ENCODE data around the gene ING5. TPM values are rescaled to one million over a fixed set of nuclear protein-coding genes. Genes with fewer than 3 reads are reported as not detected.

Gene ING5
- total RNA-seq, 1 experiment from 2014 or later = 45.9 TPM

GRCh38 chr2:241734467-241735208 lies 32.8 kb downstream of the ING5 start, which contains the start of gene D2HGDH:
Gene D2HGDH, plus strand, starts transcription at chr2:241734630. Its CDS starts 595 bp downstream, at chr2:241735225.
- intact Hi-C loops (cut with micrococcal nuclease) = loop anchor here (2.0 to 5.0 kb wide), 4 partner anchors 34 to 187 kb away; partner anchors contain the start of gene DTYMK
- H3K36me3 ChIP-seq (ENCODE audit: control insufficient read depth in 1 of 2, insufficient read depth in 2 of 2, low read length in 2 of 2) = no peaks in the 10 kb centered on the region
- no peak within 1 kb of the TSS for H2AFZ ChIP-seq (ENCODE audit: low read depth, low read length, poor library complexity, severe bottlenecking)
- ChIA-PET CTCF (interaction anchor here (1.3 kb wide), 2 partner anchors 33 to 142 kb away, joined by 4 to 5 read pairs; partner anchors contain the start of gene ING5), RAD21 (ENCODE audit: low non-redundant PET in 1 of 2, low total read pairs in 2 of 2, uncharacterized antibody in 2 of 2, unreplicated experiment in 2 of 2) (interaction anchor here in 1 of 2 experiments (0.9 kb wide), 1 partner anchor 34 kb away, joined by 6 read pairs; no protein-coding TSS in a partner anchor), POLR2A (interaction anchor here (0.5 to 1.7 kb wide), 3 partner anchors 25 to 87 kb away, joined by 3 to 5 read pairs (median 5); partner anchors contain the start of gene ING5)
- H4K20me1 ChIP-seq (ENCODE audit: insufficient read depth) = no peaks in the 10 kb centered on the region
- no peaks in the 10 kb centered on the region for H3K9me2 ChIP-seq (ENCODE audit: insufficient read depth)
- H3K27me3 ChIP-seq (ENCODE audit: insufficient read depth, low read length) = no peaks in the 10 kb centered on the region
- no peaks in the 10 kb centered on the region; the same call in 1 of the 2 replicates for H3K79me2 ChIP-seq (ENCODE audit: insufficient read depth, low read length)
- H3K9ac ChIP-seq (ENCODE audit: low read length) = peak within 1 kb of the TSS; percentile 88
- H3K9me3 ChIP-seq (ENCODE audit: control insufficient read depth in 1 of 2, insufficient read depth in 1 of 2, low read depth in 1 of 2, low read length in 2 of 2) = peaks cover 0 to 3% of the 10 kb centered on the region in 2 experiments; a peak in 1 of 4 replicates
- peak; percentile 90 for ATAC-seq
- peak within 1 kb of the TSS; percentile 74 to 85 for H3K4me3 ChIP-seq (replicated peaks in 1 of 2; ENCODE audit: low read depth in 1 of 2, low read length in 2 of 2)
- peak within 1 kb of the TSS; percentile 99 for H3K27ac ChIP-seq (ENCODE audit: low read depth, low read length)
- H3K4me1 ChIP-seq (ENCODE audit: control insufficient read depth in 1 of 2, insufficient read depth in 2 of 2, low read length in 2 of 2) = peaks cover 13 to 26% of the 10 kb centered on the region in 2 experiments; a peak in 2 of 4 replicates
- H3K4me2 ChIP-seq (ENCODE audit: low read length) = peak within 1 kb of the TSS; percentile 85
- TF ChIP-seq ELF1 (IDR thresholded peaks at IDR 0.05; ENCODE audit: borderline replicate concordance, low read depth) = no peak
- no peak for TF ChIP-seq SRF (IDR thresholded peaks at IDR 0.05; ENCODE audit: low read depth)
- no peak for TF ChIP-seq CBX3 (IDR thresholded peaks at IDR 0.05; ENCODE audit: low read depth)
- no peak for TF ChIP-seq ATF3 (IDR thresholded peaks at IDR 0.05)
- peak; percentile 81; the same call in 1 of the 2 replicates for TF ChIP-seq ZFX (IDR thresholded peaks at IDR 0.05)
- peak; percentile 95 for TF ChIP-seq POLR2AphosphoS5 (IDR thresholded peaks at IDR 0.05; ENCODE audit: low read depth, low read length)
- TF ChIP-seq POLR2A (IDR thresholded peaks at IDR 0.05; ENCODE audit: borderline replicate concordance, extremely low read depth, insufficient read depth, insufficient read length) = peak; percentile 85
- TF ChIP-seq MAX (IDR thresholded peaks at IDR 0.05) = peak; percentile 62
- no peak for TF ChIP-seq CTCF (IDR thresholded peaks at IDR 0.05 in 2 of 3, conservative IDR thresholded peaks at IDR 0.05 in 1 of 3; ENCODE audit: borderline replicate concordance in 1 of 3, insufficient read depth in 1 of 3, low read depth in 2 of 3, low read length in 2 of 3)
- 0 out of 2 replicates have a peak, but pooled peaks have one; percentile 18 for TF ChIP-seq SIN3A (IDR thresholded peaks at IDR 0.05; ENCODE audit: low read depth)
- BruUV-seq (replicated peaks) = no TSS peak
- peak; percentile 47 for DNase-seq (ENCODE audit: low read depth, low spot score)
